Aorta (tissue), 5 donors: ENCODE results near the gene KCNMB1. TPM values are rescaled to one million over a fixed set of nuclear protein-coding genes. Genes with fewer than 3 reads are reported as not detected.

Source experiments
- ATAC-seq: fragments of 200-7000 bp; cut with Tn5 transposase; one replicate; pipeline ENCODE4 v1.9.1; 2022; ENCODE audit warnings: moderate library complexity; ENCODE audit not compliant: low FRiP score
- DNase-seq, 2 donors: peaks; one replicate each; pipeline ENCODE4 v3.0.0-alpha.2; 2020
- H3K27ac ChIP-seq, 2 donors: one replicate each; pipeline ENCODE4 v1.5.1; 2013; ENCODE audit warnings: low read length in 2 of 2, mild to moderate bottlenecking in 2 of 2, moderate library complexity in 2 of 2, control low read depth in 1 of 2, inconsistent platforms in 1 of 2, low read depth in 1 of 2
- H3K27me3 ChIP-seq, 2 donors: one replicate each; pipeline ENCODE4 v1.6.1; 2013; ENCODE audit warnings: control low read depth in 1 of 2, low read length in 1 of 2, mild to moderate bottlenecking in 1 of 2, moderate library complexity in 1 of 2; ENCODE audit not compliant: insufficient read depth in 2 of 2, control insufficient read depth in 1 of 2
- H3K36me3 ChIP-seq, 2 donors: one replicate each; pipeline ENCODE4 v1.6.1; 2013; ENCODE audit warnings: control low read depth in 1 of 2, low read length in 1 of 2, mild to moderate bottlenecking in 1 of 2; ENCODE audit not compliant: insufficient read depth in 2 of 2, control insufficient read depth in 1 of 2
- H3K4me1 ChIP-seq, 2 donors: one replicate each; pipeline ENCODE4 v1.6.1; 2013; ENCODE audit warnings: low read length in 2 of 2, control low read depth in 1 of 2, mild to moderate bottlenecking in 1 of 2, moderate library complexity in 1 of 2; ENCODE audit not compliant: insufficient read depth in 2 of 2, control insufficient read depth in 1 of 2
- H3K4me3 ChIP-seq, 2 donors: one replicate each; pipeline ENCODE4 v1.5.1; 2013; ENCODE audit warnings: low read length in 2 of 2, control low read depth in 1 of 2, mild to moderate bottlenecking in 1 of 2
- H3K9me3 ChIP-seq: one replicate; pipeline ENCODE4 v1.6.1; 2013; ENCODE audit warnings: mild to moderate bottlenecking, low read length; ENCODE audit not compliant: control insufficient read depth
- WGBS, 2 donors: extraction: QIAGEN DNeasy Blood & Tissue Kit; methylation state at CpG; one replicate each; pipeline ENCODE4 v1.1.7; 2013; 5-methylcytosine and 5-hydroxymethylcytosine counted together
- intact Hi-C, 2 donors: fragments of 100-400 bp; cut with DNase I; formaldehyde crosslinking; loops; one replicate each; pipeline versions ENCODE4 v1.14.2 to v1.15.0; 2022
- polyA plus RNA-seq, 2 donors: library from polyadenylated mRNA; stranded (reverse); fragments of 200-250 nt; gene quantifications; one replicate each; pipeline ENCODE4 v1.2.3, GENCODE V29; 2013
- total RNA-seq, 2 donors: library from RNA; stranded (reverse); fragmentation: NEBNext Ultra II Directional; extraction: Animal tissue kit (Norgen Biotek cat#: 25700); gene quantifications; one replicate each; pipeline ENCODE4 v1.2.1, GENCODE V29; 2021
- donor health status: healthy with polysubstance abuse.
- donor health status: Bipolar disorder and iron deficiency.
- donor health status: DM: no; HTN: no; CAD: no.
- donor health status: DM: no; HTN: no; CAD: no.
- donor health status: DM: yes; HTN: yes; CAD: no.

Gene KCNMB1
- total and polyA plus RNA-seq, 4 donors = 19.7 to 63.3 (median 36.4) TPM

DNA sequence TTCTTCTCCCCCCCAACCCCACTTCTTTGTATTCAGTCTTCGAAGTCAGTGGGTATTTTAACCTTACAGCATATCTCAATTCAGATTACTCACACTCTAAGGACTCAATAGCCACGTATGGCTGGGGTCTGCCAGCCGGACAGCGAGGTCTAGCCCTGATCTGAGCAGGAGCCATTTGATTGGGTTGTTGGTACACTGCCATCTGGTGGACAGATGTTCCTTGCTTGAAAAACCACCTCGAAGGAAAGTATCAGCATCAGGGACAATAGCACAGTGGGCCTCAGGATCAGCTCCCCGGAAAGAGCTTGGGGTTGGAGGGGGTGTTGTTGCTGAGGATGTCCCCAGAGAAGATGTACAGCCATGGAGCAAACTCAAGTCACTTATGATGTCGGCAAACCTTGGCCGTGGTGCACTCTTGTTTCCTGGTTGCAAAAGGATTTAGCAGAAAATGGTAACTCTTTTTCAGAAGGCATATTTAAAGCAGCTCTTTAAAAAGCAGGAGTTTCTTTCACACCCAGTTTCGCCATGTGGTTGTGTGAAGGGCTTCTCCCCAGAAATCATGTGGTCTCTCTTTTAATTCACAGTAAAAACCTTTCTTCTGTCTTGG, 31.7 kb upstream of the KCNMB1 start:
- intact Hi-C loops = loop anchor here (1.0 to 10.0 kb wide), 4 partner anchors 152 to 316 kb away; partner anchors contain the start of gene FOXI1 (in 1 of the 2)
- ATAC-seq (peak; percentile 80), DNase-seq (peak in 1 of 2 donors; percentile 63)
- H3K4me1 ChIP-seq = no peaks in the 10 kb centered on the region
- 28 to 30% methylated on average over 9 of the region's 9 CpGs for WGBS, 2 donors
- no peak overlapping the region for H3K27ac ChIP-seq
- H3K4me3 ChIP-seq = no peak overlapping the region
- no peaks in the 10 kb centered on the region for H3K36me3 ChIP-seq
- H3K9me3 ChIP-seq = no peaks in the 10 kb centered on the region
- no peaks in the 10 kb centered on the region for H3K27me3 ChIP-seq

DNA sequence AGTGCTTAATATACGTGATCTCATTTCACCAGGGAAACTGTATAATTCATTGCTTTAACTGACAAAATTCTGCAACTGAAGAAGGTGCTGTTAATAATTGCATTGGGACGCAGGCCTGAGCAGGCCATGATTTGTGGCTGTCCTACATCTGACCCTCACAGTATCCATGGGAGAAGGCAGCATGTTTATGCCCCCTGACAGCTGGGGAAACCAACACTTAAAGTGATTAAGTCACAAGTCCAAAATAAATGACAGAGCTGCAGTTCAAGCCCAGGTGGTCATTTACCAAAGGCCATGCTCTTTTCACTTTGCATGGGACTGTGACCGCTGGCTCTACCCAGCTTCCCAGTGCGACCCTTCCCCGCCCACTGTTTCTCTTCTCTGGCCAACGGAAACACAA, 30.5 kb upstream of the KCNMB1 start:
- H3K9me3 ChIP-seq = no peaks in the 10 kb centered on the region
- intact Hi-C loops = loop anchor here (1.0 to 10.0 kb wide), 4 partner anchors 151 to 315 kb away; partner anchors contain the start of gene FOXI1 (in 1 of the 2)
- WGBS, 2 donors = 79 to 89% methylated on average over 6 of the region's 6 CpGs

DNA sequence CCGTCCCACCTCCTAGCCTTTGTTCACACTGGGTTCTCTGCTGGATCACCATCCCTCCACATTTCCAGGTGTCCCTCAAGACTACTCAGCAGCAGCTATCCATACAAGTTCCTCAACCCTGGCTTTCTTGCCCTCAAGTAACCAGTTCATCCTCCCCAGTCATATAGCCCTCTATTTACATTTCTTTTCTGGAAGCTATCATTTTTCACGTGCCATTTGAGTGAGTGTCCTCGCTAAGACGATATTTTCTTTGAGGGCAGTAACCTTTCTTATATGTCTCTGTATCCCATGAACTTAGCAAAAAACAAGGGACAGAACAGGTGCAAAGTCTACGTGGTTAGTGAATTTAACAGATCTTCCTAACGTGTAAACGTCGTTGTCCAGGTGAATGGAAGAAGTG, 29.6 kb upstream of the KCNMB1 start:
- 78 to 83% methylated on average over 8 of the region's 8 CpGs for WGBS, 2 donors
- DNase-seq = no peak
- H3K9me3 ChIP-seq = no peaks in the 10 kb centered on the region
- H3K27me3 ChIP-seq = no peaks in the 10 kb centered on the region
- ATAC-seq = no peak
- H3K4me1 ChIP-seq = no peaks in the 10 kb centered on the region
- intact Hi-C loops = no loop called here
- H3K27ac ChIP-seq = no peak overlapping the region
- H3K36me3 ChIP-seq = no peaks in the 10 kb centered on the region
- no peak overlapping the region for H3K4me3 ChIP-seq

More for the DNA sequence above, 30.5 kb upstream of the KCNMB1 start:
- ATAC-seq = no peak
- Histone ChIP-seq H3K4me3 (no peak overlapping the region), H3K4me1 (no peaks in the 10 kb centered on the region), H3K36me3 (no peaks in the 10 kb centered on the region), H3K27ac (no peak overlapping the region), H3K27me3 (no peaks in the 10 kb centered on the region)
- no peak for DNase-seq

DNA sequence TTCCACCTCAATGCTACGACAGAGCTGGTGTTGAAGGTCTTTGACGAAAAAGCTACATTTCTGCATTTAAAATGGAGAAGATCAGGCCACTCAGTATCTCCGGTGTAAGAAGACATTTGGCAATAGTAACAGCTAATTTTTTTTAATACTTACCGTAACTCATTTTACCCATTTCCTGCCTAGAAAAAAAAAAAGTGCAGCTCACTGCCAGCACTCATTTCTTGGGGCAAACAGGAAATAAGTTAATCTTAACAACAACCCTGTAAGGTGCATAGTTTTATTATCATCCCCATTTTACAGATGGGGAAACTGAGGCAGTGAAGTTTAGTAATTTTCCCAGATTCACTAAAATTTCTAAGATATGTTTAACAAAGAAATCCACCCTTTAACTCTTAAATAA, 27.4 kb upstream of the KCNMB1 start:
- 79 to 92% methylated on average over 4 of the region's 4 CpGs for WGBS, 2 donors
- no peak overlapping the region for H3K4me3 ChIP-seq
- no peaks in the 10 kb centered on the region for H3K27me3 ChIP-seq
- no peak overlapping the region for H3K27ac ChIP-seq
- no peaks in the 10 kb centered on the region for H3K4me1 ChIP-seq
- no peaks in the 10 kb centered on the region for H3K36me3 ChIP-seq
- H3K9me3 ChIP-seq = no peaks in the 10 kb centered on the region
- DNase-seq (no peak), ATAC-seq (no peak)
- intact Hi-C loops = no loop called here

DNA sequence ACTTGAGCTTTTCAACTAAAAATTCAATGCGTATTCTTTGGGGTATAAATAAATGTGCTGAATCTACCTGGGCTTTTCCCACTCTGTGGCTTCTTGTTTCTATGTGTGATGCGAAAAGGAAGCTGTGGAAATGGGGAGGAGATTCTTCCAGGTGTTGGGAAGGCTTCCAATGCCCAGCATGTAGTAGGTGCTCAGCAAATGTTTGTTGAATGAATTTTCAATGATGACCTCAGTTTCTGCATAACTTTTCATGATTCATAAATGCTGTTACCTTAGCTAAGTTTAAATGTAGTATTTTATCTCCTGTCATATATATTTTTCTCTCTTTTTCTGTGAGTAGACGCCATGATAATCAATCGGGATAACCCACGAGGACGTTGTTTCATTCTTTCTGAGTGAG, 25.6 kb upstream of the KCNMB1 start:
- DNase-seq = no peak
- 96 to 100% methylated on average over 6 of the region's 6 CpGs for WGBS, 2 donors
- intact Hi-C loops = no loop called here
- Histone ChIP-seq H3K27ac (no peak overlapping the region), H3K9me3 (no peaks in the 10 kb centered on the region), H3K4me3 (no peak overlapping the region), H3K4me1 (no peaks in the 10 kb centered on the region), H3K27me3 (no peaks in the 10 kb centered on the region), H3K36me3 (no peaks in the 10 kb centered on the region)
- no peak for ATAC-seq

DNA sequence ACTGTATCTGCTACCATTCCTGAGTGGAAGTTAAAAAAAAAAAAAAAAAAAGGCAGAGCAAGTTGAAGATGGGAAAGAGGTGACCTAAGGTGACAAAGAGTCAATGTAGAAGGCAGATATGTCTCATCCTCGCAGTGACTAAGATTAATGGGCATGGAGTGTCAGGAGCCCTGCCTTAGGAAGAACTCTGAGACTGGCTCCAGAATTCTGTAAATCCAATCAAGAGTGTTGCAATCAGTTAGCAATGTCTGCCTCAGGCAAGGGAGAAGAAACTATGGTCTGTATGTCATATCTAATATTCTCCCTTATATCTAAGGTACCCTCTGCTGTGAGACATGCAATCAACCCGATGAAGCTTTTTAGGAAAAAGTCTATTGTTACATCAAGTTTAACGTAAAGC, 24.7 kb upstream of the KCNMB1 start:
- Histone ChIP-seq H3K4me3 (no peak overlapping the region), H3K27ac (no peak overlapping the region), H3K4me1 (no peaks in the 10 kb centered on the region), H3K27me3 (no peaks in the 10 kb centered on the region), H3K9me3 (no peaks in the 10 kb centered on the region), H3K36me3 (no peaks in the 10 kb centered on the region)
- DNase-seq = no peak
- WGBS, 2 donors = 96 to 97% methylated on average over 3 of the region's 3 CpGs
- intact Hi-C loops = no loop called here
- ATAC-seq = no peak

DNA sequence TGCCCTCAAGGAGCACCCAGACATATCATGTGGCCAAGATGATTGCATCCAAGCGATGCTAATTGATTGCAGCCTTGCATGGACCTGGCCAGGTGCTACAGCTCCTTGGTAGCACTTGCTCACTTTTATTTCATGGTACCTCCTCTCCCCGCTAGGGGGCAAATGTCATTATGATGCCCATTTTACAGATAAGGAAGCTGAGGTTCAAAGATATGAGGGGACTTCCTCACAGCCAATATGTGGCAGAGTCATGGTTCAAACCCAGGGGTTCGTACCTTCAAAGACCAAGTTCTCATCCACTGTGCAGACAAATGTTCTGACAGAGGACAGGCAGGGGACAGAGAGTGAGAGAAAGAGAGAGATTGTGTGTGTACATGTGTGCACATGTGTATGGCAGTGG, 21.9 kb upstream of the KCNMB1 start:
- no peaks in the 10 kb centered on the region for H3K27me3 ChIP-seq
- no peaks in the 10 kb centered on the region for H3K9me3 ChIP-seq
- peaks cover 0 to 4% of the 10 kb centered on the region in 2 donors for H3K4me1 ChIP-seq
- WGBS, 2 donors = 95% methylated on average over 3 of the region's 3 CpGs
- no peak overlapping the region for H3K4me3 ChIP-seq
- ATAC-seq (no peak), DNase-seq (no peak)
- H3K27ac ChIP-seq = no peak overlapping the region
- no peaks in the 10 kb centered on the region for H3K36me3 ChIP-seq
- intact Hi-C loops = no loop called here

DNA sequence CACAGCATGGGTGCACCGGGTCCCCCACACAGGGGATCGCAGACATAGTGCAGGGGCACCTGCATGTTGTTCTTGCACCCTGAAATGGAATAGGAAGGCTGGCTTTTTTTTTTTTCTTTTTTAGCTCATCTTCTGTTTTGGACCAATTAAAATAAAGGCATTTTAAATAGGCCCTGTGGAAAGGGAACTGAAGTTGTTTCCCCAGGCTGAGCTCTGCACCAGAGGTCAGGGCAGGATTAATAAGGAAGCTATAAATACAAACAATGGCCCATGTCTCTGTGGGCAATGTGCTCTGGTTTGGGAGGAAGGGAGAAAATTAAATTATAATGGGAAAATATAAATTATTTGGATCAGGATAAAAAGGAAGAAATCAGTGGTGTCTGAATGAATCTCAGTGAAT, 21.2 kb upstream of the KCNMB1 start:
- intact Hi-C loops = no loop called here
- DNase-seq (no peak), ATAC-seq (no peak)
- H3K9me3 ChIP-seq = no peaks in the 10 kb centered on the region
- H3K27me3 ChIP-seq = no peaks in the 10 kb centered on the region
- no peak overlapping the region for H3K4me3 ChIP-seq
- no peak overlapping the region for H3K27ac ChIP-seq
- H3K4me1 ChIP-seq = peaks cover 0 to 4% of the 10 kb centered on the region in 2 donors
- no peaks in the 10 kb centered on the region for H3K36me3 ChIP-seq
- 91 to 93% methylated on average over 2 of the region's 2 CpGs for WGBS, 2 donors

DNA sequence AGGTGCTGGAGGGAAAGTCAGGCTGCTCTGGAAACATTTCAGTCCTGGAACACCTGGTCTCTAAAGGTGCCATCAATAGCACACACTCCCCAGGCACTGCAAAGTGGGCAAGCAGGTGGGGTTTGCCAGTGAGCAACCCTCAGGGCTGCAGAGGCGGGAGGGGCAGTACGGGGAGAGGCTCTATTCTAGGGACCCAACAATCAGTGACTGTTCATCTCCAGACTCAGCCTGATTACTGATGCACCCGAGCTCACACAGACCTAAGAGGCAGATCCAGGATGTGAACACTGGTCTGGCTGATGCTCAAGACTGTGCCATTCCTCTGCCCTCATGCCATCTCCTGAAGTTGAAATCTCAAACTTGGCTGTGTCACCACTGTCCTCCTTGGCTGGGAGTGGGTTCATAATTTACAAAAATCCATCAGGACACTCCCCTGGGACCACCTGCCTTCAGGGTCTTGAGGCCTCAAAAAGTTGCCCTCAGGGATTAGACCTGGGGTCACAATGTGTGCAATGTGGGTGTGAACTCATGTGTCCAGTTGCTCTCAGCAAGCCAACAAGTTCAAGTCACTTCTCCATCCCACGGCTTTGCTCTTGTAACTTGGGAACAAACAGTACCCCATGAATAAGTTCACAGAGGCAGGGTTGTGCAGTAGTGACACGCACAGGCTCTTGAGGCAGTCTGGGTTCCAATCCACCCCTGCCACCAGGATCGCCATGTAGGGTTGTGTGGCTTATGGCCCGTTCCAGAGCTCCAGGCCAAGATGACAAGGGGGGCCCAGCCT, 19.9 kb upstream of the KCNMB1 start:
- no peak for DNase-seq
- peaks cover 0 to 4% of the 10 kb centered on the region in 2 donors for H3K4me1 ChIP-seq
- no peak overlapping the region for H3K27ac ChIP-seq
- H3K27me3 ChIP-seq = no peaks in the 10 kb centered on the region
- no peak overlapping the region for H3K4me3 ChIP-seq
- H3K36me3 ChIP-seq = no peaks in the 10 kb centered on the region
- intact Hi-C loops = no loop called here
- ATAC-seq = peak; percentile 20
- H3K9me3 ChIP-seq = no peaks in the 10 kb centered on the region
- WGBS, 2 donors = 80 to 83% methylated on average over 7 of the region's 7 CpGs
